ENCODE data around the gene CNR2.
"Not testable (repeated sequence)": the region's sequence is repeated elsewhere in the genome, so short reads cannot be mapped to it uniquely, and the experiment has no call there.

The CNR2 gene

DNA sequence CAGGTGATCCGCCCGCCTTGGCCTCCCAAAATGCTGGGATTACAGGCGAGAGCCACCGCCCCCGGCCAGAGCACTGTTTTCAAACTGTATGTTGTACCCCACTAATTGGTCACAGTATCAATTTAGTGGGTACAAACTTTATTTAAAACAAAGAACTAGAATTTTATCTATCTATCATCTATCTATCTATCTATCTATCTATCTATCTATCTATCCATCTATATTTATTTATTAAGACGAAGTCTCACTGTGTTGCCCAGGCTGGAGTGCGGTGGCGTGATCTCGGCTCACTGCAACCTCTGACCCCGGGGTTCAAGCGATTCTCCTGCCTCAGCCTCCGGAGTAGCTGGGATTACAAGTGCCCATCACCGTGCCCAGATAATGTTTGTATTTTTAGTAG, 86.6 kb downstream of the CNR2 start:
- not testable (repeated sequence) for DNase-seq

DNA sequence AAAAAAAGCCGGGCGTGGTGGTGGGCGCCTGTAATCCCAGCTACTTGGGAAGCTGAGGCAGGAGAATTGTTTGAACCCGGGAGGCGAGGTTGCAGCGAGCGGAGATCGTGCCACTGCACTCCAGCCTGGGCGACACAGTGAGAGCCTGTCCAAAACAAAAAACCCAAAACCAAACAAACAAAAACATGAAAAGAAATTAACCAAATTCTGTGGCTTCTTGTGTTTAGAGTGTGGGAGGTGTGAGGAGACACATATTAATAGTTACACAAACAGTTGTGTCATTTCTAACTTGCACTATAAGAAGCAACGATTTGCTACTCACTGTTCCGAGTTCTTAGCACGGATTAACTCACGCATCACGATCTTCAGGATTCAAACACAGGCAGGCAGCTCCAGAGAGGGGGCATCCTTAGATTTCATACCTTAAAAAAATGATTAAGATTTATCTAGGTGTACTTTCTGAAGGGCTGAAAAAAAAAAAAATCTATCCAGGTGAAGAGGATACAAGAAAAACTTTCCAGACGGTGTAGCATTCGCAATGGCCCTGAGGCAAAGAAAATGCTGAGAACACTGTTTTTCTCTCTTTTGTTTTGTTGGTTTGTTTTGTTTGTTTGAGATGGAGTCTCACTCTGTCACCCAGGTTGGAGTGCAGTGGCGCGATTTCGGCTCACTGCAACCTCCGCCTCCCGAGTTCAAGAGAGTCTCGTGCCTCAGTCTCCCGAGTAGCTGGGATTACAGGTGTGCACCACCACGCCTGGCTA, 87.2 kb downstream of the CNR2 start:
- DNase-seq = peak; percentile 23

DNA sequence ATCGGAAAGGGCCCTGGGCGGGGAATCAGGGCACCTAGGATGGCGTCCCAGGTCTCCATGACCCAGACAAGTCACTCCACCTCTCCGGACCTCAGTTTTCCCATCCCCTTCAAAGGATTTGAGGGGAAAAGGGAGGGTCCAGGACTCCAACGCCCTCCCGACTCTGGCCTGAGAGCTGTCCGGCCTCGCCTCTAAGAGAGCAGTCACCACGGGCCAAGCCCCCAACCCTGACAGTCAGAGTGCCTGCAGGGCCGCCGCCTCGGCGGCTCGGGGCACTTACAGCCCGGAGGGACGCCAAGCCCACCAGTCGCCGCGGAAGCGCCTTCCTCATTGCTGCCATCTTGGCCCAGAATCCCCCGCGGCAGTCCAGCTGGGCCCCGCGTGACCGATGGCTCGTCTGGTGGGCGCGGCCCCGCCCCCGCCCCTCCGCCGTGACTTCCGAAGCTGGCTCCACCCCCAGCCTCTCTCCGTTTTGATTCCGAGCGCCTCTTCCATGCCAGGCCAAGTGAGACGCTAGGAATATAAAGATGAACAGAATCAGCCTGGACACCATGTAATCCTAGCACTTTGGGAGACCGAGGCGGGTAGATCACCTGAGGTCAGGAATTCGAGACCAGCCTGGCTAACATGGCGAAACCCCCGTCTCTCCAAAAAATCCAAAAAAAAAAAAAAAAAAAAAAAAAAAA, 87.9 kb downstream of the CNR2 start, which contains the start of gene HMGCL:
HMGCL (minus strand) TSS at position 354 of the 686 bp plus-strand sequence; CDS start at position 340, 14 bp downstream.
- DNase-seq = peak; percentile 91

- DNase-seq = no peak
These were observed 88.5 kb downstream of the CNR2 start for GRCh38 chr1:23824711-23825075.

DNA sequence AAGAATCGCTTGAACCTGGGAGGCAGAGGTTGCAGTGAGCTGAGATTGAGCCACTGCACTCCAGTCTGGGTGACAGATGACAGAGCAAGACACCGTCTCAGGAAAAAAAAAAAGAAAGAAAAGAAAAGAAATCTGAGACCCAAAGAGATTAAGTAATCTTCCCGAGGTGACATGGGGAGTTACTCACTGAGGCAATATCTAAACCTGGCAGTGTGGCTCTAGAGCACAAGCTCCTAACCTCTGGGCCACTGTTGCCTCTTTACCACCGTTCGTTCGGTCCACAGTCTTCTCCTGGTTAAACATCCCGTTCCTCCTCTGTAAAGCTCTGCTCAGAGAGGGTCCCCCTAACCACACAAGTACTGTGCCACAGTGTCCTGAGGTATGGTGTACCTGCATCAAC, 89.4 kb downstream of the CNR2 start:
- no peak for DNase-seq

Data from activated naive CD4-positive, alpha-beta T cell treated with Interleukin-2 at 50 U/mL for 16 hours (primary cell).